Activated T-helper 2 cell treated with anti-CD3 and anti-CD28 coated beads, Interferon-gamma antibody, Interleukin-2, Interleukin-4, amounts not matched to agents 10 μg/mL and 5 μg/mL and 100 μg/mL, durations not matched to agents 14 hours and 24 hours and 36 hours (primary cell): ENCODE data around the gene PAPSS2. TPM values are rescaled to one million over a fixed set of nuclear protein-coding genes. Genes with fewer than 3 reads are reported as not detected.
"Not testable (repeated sequence)": the region's sequence is repeated elsewhere in the genome, so short reads cannot be mapped to it uniquely, and the experiment has no call there.

Experiments
- DNase-seq: peaks from one replicate; pipeline ENCODE4 v3.0.0; 2021; ENCODE audit warnings: low spot score
- H3K27ac Mint-ChIP-seq: one replicate; pipeline ENCODE4 v1.8.0; 2021; ENCODE audit warnings: mixed read lengths
- H3K27me3 Mint-ChIP-seq: one replicate; pipeline ENCODE4 v1.8.0; 2021; ENCODE audit warnings: low read depth, mixed read lengths
- H3K36me3 Mint-ChIP-seq: one replicate; pipeline ENCODE4 v1.8.0; 2021; ENCODE audit warnings: low read depth, mixed read lengths
- H3K4me1 Mint-ChIP-seq: one replicate; pipeline ENCODE4 v1.8.0; 2021; ENCODE audit warnings: low read depth, mixed read lengths
- H3K4me3 Mint-ChIP-seq: one replicate; pipeline ENCODE4 v1.8.0; 2021; ENCODE audit warnings: low read depth, mild to moderate bottlenecking, moderate library complexity, mixed read lengths
- H3K9me3 Mint-ChIP-seq: one replicate; pipeline ENCODE4 v1.8.0; 2021; ENCODE audit warnings: mixed read lengths
- intact Hi-C: fragments of 100-400 bp; cut with micrococcal nuclease; formaldehyde crosslinking; loops from one replicate; pipeline ENCODE4 v1.15.1; 2023
- total RNA-seq: library from RNA; stranded (reverse); gene quantifications from 2 replicates; pipeline ENCODE4 v1.2.3, GENCODE V29; 2022

PAPSS2 gene
- 0.21 and 0.25 TPM in 2 replicates for total RNA-seq

- no peaks in the 10 kb centered on the region for H3K36me3 Mint-ChIP-seq
- no peak for DNase-seq
- H3K4me1 Mint-ChIP-seq: peaks cover 8% of the 10 kb centered on the region
- intact Hi-C loops: loop anchor here (5.0 kb wide), 1 partner anchor 892 kb away; no protein-coding TSS in a partner anchor
- H3K27ac Mint-ChIP-seq: no peak within 1 kb of the TSS
- H3K4me3 Mint-ChIP-seq: peak within 1 kb of the TSS; percentile 74
- H3K9me3 Mint-ChIP-seq: no peaks in the 10 kb centered on the region
- H3K27me3 Mint-ChIP-seq: peaks cover 54% of the 10 kb centered on the region
Measured at GRCh38 chr10:87659571-87660483, at the start of gene PAPSS2. PAPSS2 (plus strand) TSS chr10:87659878; CDS start chr10:87659982, 104 bp downstream.

GRCh38 chr10:87611341-87611740 lies 48.3 kb upstream of the PAPSS2 start:
- H3K27ac Mint-ChIP-seq, DNase-seq, intact Hi-C loops, H3K27me3 Mint-ChIP-seq, H3K4me3 Mint-ChIP-seq, H3K9me3 Mint-ChIP-seq, H3K4me1 Mint-ChIP-seq, H3K36me3 Mint-ChIP-seq: not testable (repeated sequence)

GRCh38 chr10:87612115-87612514 lies 47.6 kb upstream of the PAPSS2 start:
- intact Hi-C loops: no loop called here
- H3K4me1 Mint-ChIP-seq: no peaks in the 10 kb centered on the region

GRCh38 chr10:87613751-87614150 lies 45.9 kb upstream of the PAPSS2 start:
- Mint-ChIP-seq H3K9me3 (peaks cover 4% of the 10 kb centered on the region), H3K36me3 (no peaks in the 10 kb centered on the region), H3K4me3 (no peak overlapping the region), H3K27ac (no peak overlapping the region), H3K4me1 (no peaks in the 10 kb centered on the region), H3K27me3 (peaks cover 14% of the 10 kb centered on the region)
- intact Hi-C loops: no loop called here
- no peak for DNase-seq

More at GRCh38 chr10:87612115-87612514, 47.6 kb upstream of the PAPSS2 start:
- Mint-ChIP-seq H3K4me3 (no peak overlapping the region), H3K36me3 (no peaks in the 10 kb centered on the region), H3K27ac (no peak overlapping the region), H3K9me3 (peaks cover 4% of the 10 kb centered on the region), H3K27me3 (peaks cover 8% of the 10 kb centered on the region)
- DNase-seq: no peak

GRCh38 chr10:87615856-87616255 lies 43.8 kb upstream of the PAPSS2 start:
- intact Hi-C loops: no loop called here
- Mint-ChIP-seq H3K9me3 (peaks cover under 1% of the 10 kb centered on the region), H3K36me3 (no peaks in the 10 kb centered on the region), H3K27ac (no peak overlapping the region), H3K4me3 (no peak overlapping the region), H3K4me1 (no peaks in the 10 kb centered on the region), H3K27me3 (peaks cover 21% of the 10 kb centered on the region)
- DNase-seq: no peak

- intact Hi-C loops: no loop called here
- H3K9me3 Mint-ChIP-seq: no peaks in the 10 kb centered on the region
- peaks cover 22% of the 10 kb centered on the region for H3K27me3 Mint-ChIP-seq
- no peaks in the 10 kb centered on the region for H3K4me1 Mint-ChIP-seq
- no peak for DNase-seq
- H3K27ac Mint-ChIP-seq: no peak overlapping the region
- no peaks in the 10 kb centered on the region for H3K36me3 Mint-ChIP-seq
- H3K4me3 Mint-ChIP-seq: no peak overlapping the region
Measured at GRCh38 chr10:87617503-87617902, 42.2 kb upstream of the PAPSS2 start.

GRCh38 chr10:87618566-87619423 lies 40.9 kb upstream of the PAPSS2 start:
- Mint-ChIP-seq H3K27ac (no peak overlapping the region), H3K36me3 (no peaks in the 10 kb centered on the region), H3K27me3 (peaks cover 25% of the 10 kb centered on the region), H3K4me1 (no peaks in the 10 kb centered on the region), H3K4me3 (no peak overlapping the region), H3K9me3 (no peaks in the 10 kb centered on the region)
- DNase-seq: no peak
- intact Hi-C loops: no loop called here

- DNase-seq: no peak
- Mint-ChIP-seq H3K4me1 (no peaks in the 10 kb centered on the region), H3K4me3 (no peak overlapping the region), H3K9me3 (no peaks in the 10 kb centered on the region), H3K36me3 (no peaks in the 10 kb centered on the region), H3K27me3 (peaks cover 28% of the 10 kb centered on the region), H3K27ac (no peak overlapping the region)
- intact Hi-C loops: no loop called here
Measured at GRCh38 chr10:87619705-87620104, 40.0 kb upstream of the PAPSS2 start.

- H3K4me3 Mint-ChIP-seq, H3K36me3 Mint-ChIP-seq, H3K4me1 Mint-ChIP-seq, H3K27ac Mint-ChIP-seq, intact Hi-C loops, H3K9me3 Mint-ChIP-seq, DNase-seq: not testable (repeated sequence)
- H3K27me3 Mint-ChIP-seq: peaks cover 24% of the 10 kb centered on the region
Measured at GRCh38 chr10:87621440-87621839, 38.2 kb upstream of the PAPSS2 start.

GRCh38 chr10:87622314-87623004 lies 37.2 kb upstream of the PAPSS2 start:
- DNase-seq: no peak
- H3K27ac Mint-ChIP-seq: no peak overlapping the region
- no peaks in the 10 kb centered on the region for H3K9me3 Mint-ChIP-seq
- H3K36me3 Mint-ChIP-seq: no peaks in the 10 kb centered on the region
- no peaks in the 10 kb centered on the region for H3K4me1 Mint-ChIP-seq
- no peak overlapping the region for H3K4me3 Mint-ChIP-seq
- intact Hi-C loops: no loop called here
- H3K27me3 Mint-ChIP-seq: peaks cover 21% of the 10 kb centered on the region

GRCh38 chr10:87623191-87623590 lies 36.5 kb upstream of the PAPSS2 start:
- Mint-ChIP-seq H3K4me3 (no peak overlapping the region), H3K27me3 (peaks cover 17% of the 10 kb centered on the region), H3K4me1 (no peaks in the 10 kb centered on the region), H3K9me3 (no peaks in the 10 kb centered on the region), H3K27ac (no peak overlapping the region), H3K36me3 (no peaks in the 10 kb centered on the region)
- intact Hi-C loops: no loop called here
- no peak for DNase-seq

GRCh38 chr10:87625661-87626060 lies 34.0 kb upstream of the PAPSS2 start:
- Mint-ChIP-seq H3K27ac (no peak overlapping the region), H3K36me3 (no peaks in the 10 kb centered on the region), H3K4me1 (no peaks in the 10 kb centered on the region), H3K4me3 (no peak overlapping the region), H3K27me3 (peaks cover 12% of the 10 kb centered on the region), H3K9me3 (no peaks in the 10 kb centered on the region)
- DNase-seq: no peak
- intact Hi-C loops: no loop called here
